ENCODE measurements around the gene CEACAM19. TPM values are rescaled to one million over a fixed set of nuclear protein-coding genes. Genes with fewer than 3 reads are reported as not detected.

The CEACAM19 gene
- 3.2 and 3.9 TPM in 2 replicates for total RNA-seq

GRCh38 chr19:44671400-44671799, at the start of gene CEACAM19:
CEACAM19 (plus strand) TSS chr19:44671482; CDS start chr19:44671932, 450 bp downstream.

GRCh38 chr19:44643605-44644401, 27.5 kb upstream of the CEACAM19 start, which contains the start of gene PVR:
PVR (plus strand) TSS chr19:44643910; CDS start chr19:44644097, 187 bp downstream.

GRCh38 chr19:44698492-44699201, 27.4 kb downstream of the CEACAM19 start, which contains the start of gene CEACAM16:
CEACAM16 (plus strand) TSS chr19:44699151; CDS start chr19:44701457, 2,306 bp downstream.

Small RNA genes lying within 50 kb of the gene (small RNA-seq; reads per million reads assigned to genes)
- not detected for gene RF00285

Other genes with a start within 250 kb of the CEACAM19 start
- 4.1 and 12.8 TPM in 2 replicates for gene ZNF229, start 223.0 kb upstream of the CEACAM19 start, total RNA-seq
- 8.8 and 11.6 TPM in 2 replicates for gene ZNF180, start 171.0 kb upstream of the CEACAM19 start, total RNA-seq
- not detected in 2 replicates for gene CEACAM20, start 141.8 kb upstream of the CEACAM19 start, total RNA-seq
- not detected in 2 replicates for gene IGSF23, start 57.9 kb upstream of the CEACAM19 start, total RNA-seq
- gene PVR, start 27.6 kb upstream of the CEACAM19 start, total RNA-seq: 149 and 155 TPM in 2 replicates
- gene CEACAM16, start 27.7 kb downstream of the CEACAM19 start, total RNA-seq: not detected in 2 replicates
- gene BCL3, start 77.2 kb downstream of the CEACAM19 start, total RNA-seq: 5.5 and 7.7 TPM in 2 replicates
- gene CBLC, start 106.4 kb downstream of the CEACAM19 start, total RNA-seq: not detected in 2 replicates
- 14.5 and 27.0 TPM in 2 replicates for gene BCAM, start 137.6 kb downstream of the CEACAM19 start, total RNA-seq
- 89.5 and 108 TPM in 2 replicates for gene NECTIN2, start 174.8 kb downstream of the CEACAM19 start, total RNA-seq
- 57.4 and 71.2 TPM in 2 replicates for gene TOMM40, start 219.8 kb downstream of the CEACAM19 start, total RNA-seq
- gene APOE, start 234.3 kb downstream of the CEACAM19 start, total RNA-seq: 0.40 and 0.65 TPM in 2 replicates
- gene APOC1, start 243.1 kb downstream of the CEACAM19 start, total RNA-seq: 0.66 and 1.2 TPM in 2 replicates

All from thoracic aorta endothelial cell (primary cell).